SK-N-MC (cell line): ENCODE results near the gene SLC37A3.

ENCODE experiments used
- EZH2 ChIP-seq: fragments of 200-600 bp; sonication (generic); IDR thresholded peaks from one replicate; pipeline ENCODE4 v1.6.1; 2017; ENCODE audit warnings: antibody characterized with exemption
- POLR2AphosphoS5 ChIP-seq: IDR thresholded peaks from 2 replicates; pipeline ENCODE4 v1.6.1; 2012; ENCODE audit warnings: mild to moderate bottlenecking, low read depth, low read length, borderline replicate concordance

DNA sequence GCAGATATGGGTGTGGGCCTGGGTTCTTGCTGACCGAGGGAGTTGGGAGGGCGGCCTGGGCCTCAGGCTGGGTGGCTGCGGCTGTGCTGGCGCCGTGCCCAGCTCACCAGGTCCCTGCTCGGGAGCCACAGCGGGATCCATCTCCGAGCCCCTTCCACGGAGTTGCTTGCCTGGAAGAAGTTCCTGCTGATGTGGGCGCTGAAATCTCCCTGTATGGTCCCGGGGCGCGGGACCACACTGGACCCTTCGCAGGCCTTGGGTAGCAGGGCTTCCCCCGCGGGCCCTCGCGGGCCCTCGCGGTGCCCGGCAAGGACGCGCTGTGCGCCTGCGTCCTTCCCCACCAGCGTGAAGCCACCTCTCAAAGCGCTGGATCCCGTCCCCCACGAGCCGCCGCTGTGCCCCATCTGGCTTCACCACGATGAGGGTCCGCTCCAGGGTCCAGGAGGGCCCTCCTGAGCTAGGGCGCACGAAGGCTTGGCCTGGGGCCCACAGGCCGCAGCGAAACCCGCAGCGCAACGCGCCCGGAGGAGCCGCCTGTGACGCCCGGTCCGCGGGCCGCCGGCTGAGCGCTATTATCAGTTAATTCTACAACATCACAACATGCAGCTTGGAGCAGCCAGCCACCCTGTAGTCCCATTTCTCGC lies 37.0 kb upstream of the SLC37A3 start:
- no peak for TF ChIP-seq POLR2AphosphoS5
- no peak for TF ChIP-seq EZH2
